Mucosa of stomach (tissue), 1 donor: ENCODE measurements around the gene RBM4B.
A peak's percentile ranks its signal among the peaks of the same experiment; 100 is the strongest.

Experiments
- H3K27me3 ChIP-seq: one replicate; pipeline ENCODE4 v1.7.0; 2013; ENCODE audit warnings: mild to moderate bottlenecking, low read length; ENCODE audit not compliant: control insufficient read depth, insufficient read depth
- H3K36me3 ChIP-seq: one replicate; pipeline ENCODE4 v1.7.0; 2013; ENCODE audit warnings: low read length; ENCODE audit not compliant: control insufficient read depth, insufficient read depth
- H3K4me1 ChIP-seq: one replicate; pipeline ENCODE4 v1.7.0; 2013; ENCODE audit warnings: mild to moderate bottlenecking, low read length; ENCODE audit not compliant: control insufficient read depth, insufficient read depth
- H3K4me3 ChIP-seq: one replicate; pipeline ENCODE4 v1.7.0; 2013; ENCODE audit warnings: low read length
- H3K9ac ChIP-seq: one replicate; pipeline ENCODE4 v1.7.0; 2013; ENCODE audit warnings: mild to moderate bottlenecking, low read length, moderate library complexity
- H3K9me3 ChIP-seq: one replicate; pipeline ENCODE4 v1.7.0; 2013; ENCODE audit warnings: mild to moderate bottlenecking, low read length, moderate library complexity; ENCODE audit not compliant: control insufficient read depth
- donor health status: Pancreatic carcinoma.

RBM4B gene

GRCh38 chr11:66626926-66627325 lies 50.8 kb downstream of the RBM4B start:
- H3K4me3 ChIP-seq, result no peak overlapping the region
- H3K27me3 ChIP-seq, result no peaks in the 10 kb centered on the region
- no peaks in the 10 kb centered on the region for H3K9me3 ChIP-seq
- peaks cover 18% of the 10 kb centered on the region for H3K4me1 ChIP-seq
- H3K36me3 ChIP-seq, result peaks cover 36% of the 10 kb centered on the region
- H3K9ac ChIP-seq, result no peak overlapping the region

GRCh38 chr11:66626382-66626781 lies 51.3 kb downstream of the RBM4B start:
- Histone ChIP-seq H3K9me3 (no peaks in the 10 kb centered on the region), H3K36me3 (peaks cover 36% of the 10 kb centered on the region), H3K4me1 (peaks cover 21% of the 10 kb centered on the region), H3K27me3 (no peaks in the 10 kb centered on the region), H3K9ac (no peak overlapping the region), H3K4me3 (no peak overlapping the region)

- H3K4me3 ChIP-seq, result no peak overlapping the region
- H3K36me3 ChIP-seq, result peaks cover 36% of the 10 kb centered on the region
- H3K27me3 ChIP-seq, result no peaks in the 10 kb centered on the region
- H3K9me3 ChIP-seq, result no peaks in the 10 kb centered on the region
- no peak overlapping the region for H3K9ac ChIP-seq
- H3K4me1 ChIP-seq, result peaks cover 27% of the 10 kb centered on the region
These were observed 51.9 kb downstream of the RBM4B start for GRCh38 chr11:66625752-66626149.

- Histone ChIP-seq H3K9ac (no peak overlapping the region), H3K4me3 (no peak overlapping the region), H3K4me1 (peaks cover 27% of the 10 kb centered on the region), H3K27me3 (no peaks in the 10 kb centered on the region), H3K36me3 (peaks cover 36% of the 10 kb centered on the region), H3K9me3 (no peaks in the 10 kb centered on the region)
These were observed 52.5 kb downstream of the RBM4B start for GRCh38 chr11:66625041-66625751.

- H3K4me3 ChIP-seq, result no peak overlapping the region
- H3K9ac ChIP-seq, result no peak overlapping the region
- H3K4me1 ChIP-seq, result peaks cover 32% of the 10 kb centered on the region
- H3K9me3 ChIP-seq, result no peaks in the 10 kb centered on the region
- H3K36me3 ChIP-seq, result peaks cover 36% of the 10 kb centered on the region
- no peaks in the 10 kb centered on the region for H3K27me3 ChIP-seq
These were observed 53.2 kb downstream of the RBM4B start for GRCh38 chr11:66624450-66624849.

GRCh38 chr11:66619080-66619554 lies 58.6 kb downstream of the RBM4B start:
- peak overlapping the region; percentile 77 for H3K4me3 ChIP-seq
- peaks cover 43% of the 10 kb centered on the region for H3K4me1 ChIP-seq
- no peaks in the 10 kb centered on the region for H3K9me3 ChIP-seq
- peak overlapping the region; percentile 95 for H3K9ac ChIP-seq
- peaks cover 1% of the 10 kb centered on the region for H3K36me3 ChIP-seq
- no peaks in the 10 kb centered on the region for H3K27me3 ChIP-seq

- Histone ChIP-seq H3K27me3 (no peaks in the 10 kb centered on the region), H3K36me3 (no peaks in the 10 kb centered on the region), H3K9ac (peak overlapping the region; percentile 95), H3K4me3 (peak overlapping the region; percentile 77), H3K4me1 (peaks cover 26% of the 10 kb centered on the region), H3K9me3 (no peaks in the 10 kb centered on the region)
These were observed 60.4 kb downstream of the RBM4B start for GRCh38 chr11:66617155-66617834.

- Histone ChIP-seq H3K9ac (peak within 1 kb of the TSS; percentile 95), H3K9me3 (no peaks in the 10 kb centered on the region), H3K27me3 (no peaks in the 10 kb centered on the region), H3K4me1 (peaks cover 23% of the 10 kb centered on the region), H3K36me3 (no peaks in the 10 kb centered on the region), H3K4me3 (peak within 1 kb of the TSS; percentile 77)
These were observed 61.1 kb downstream of the RBM4B start, which contains the start of gene RBM14 for GRCh38 chr11:66616379-66617154. Gene RBM14 (plus strand): TSS chr11:66616630. CDS start chr11:66616721, 91 bp downstream.
